K562 (cell line): ENCODE measurements around the gene MC2R. TPM values are rescaled to one million over a fixed set of nuclear protein-coding genes. Genes with fewer than 3 reads are reported as not detected.

Experiments used
- ATAC-seq: fragments of 200-7000 bp; cut with Tn5 transposase; 3 replicates; pipeline ENCODE4 v1.9.1; 2020; ENCODE audit warnings: moderate library complexity
- BruUV-seq: library from RNA; stranded (reverse); fragments of 400-500 nt; replicated peaks from 2 replicates; lab custom pipeline; 2021; lab: Mats Ljungman, UMichigan
- CTCF ChIA-PET: fragments of 300-600 bp; formaldehyde crosslinking; extraction: SDS; loops from one replicate; lab custom pipeline; 2021; ENCODE audit warnings: low intra/inter-chr PET ratio; lab: Yijun Ruan, JAX
- POLR2A ChIA-PET: fragments of 300-600, 350-650 bp; sonication (Branson Sonifier 250); formaldehyde crosslinking; extraction: SDS; loops from one replicate; lab custom pipeline; 2021; ENCODE audit warnings: antibody characterized with exemption, inconsistent platforms; lab: Yijun Ruan, JAX
- DNase-seq, 4 experiments: peaks; one replicate each; pipeline versions ENCODE4 v3.0.0 to v3.0.0-alpha.2; 2011 to 2018; ENCODE audit warnings: low spot score in 3 of 4, mixed read lengths in 3 of 4; ENCODE audit errors: extremely low read depth in 1 of 4
- FAIRE-seq: peaks from 2 replicates; lab custom pipeline; 2011; peaks lifted over from hg19 to GRCh38; lab: Jason Lieb, UNC
- H2AFZ ChIP-seq: 2 replicates; pipeline ENCODE4 v1.6.0; 2011; ENCODE audit warnings: low read depth, low read length, control low read depth, inconsistent platforms
- H3K27ac ChIP-seq: fragments of 200-600 bp; 3 replicates; pipeline ENCODE4 v1.8.0; 2011; ENCODE audit warnings: low read depth, mild to moderate bottlenecking, control low read depth, inconsistent platforms, low read length, moderate library complexity, mixed read lengths; ENCODE audit errors: extremely low read depth
- H3K27me3 ChIP-seq, 2 experiments: fragments of 300-600 bp in 1 of 2; 2 replicates in 1 of 2; 3 replicates in 1 of 2; pipeline versions ENCODE4 v1.6.0 to v1.8.0; 2011; ENCODE audit warnings: inconsistent platforms in 2 of 2, low read length in 2 of 2, mild to moderate bottlenecking in 1 of 2, mixed read lengths in 1 of 2, moderate library complexity in 1 of 2; ENCODE audit not compliant: control insufficient read depth in 2 of 2, insufficient read depth in 2 of 2
- H3K36me3 ChIP-seq: fragments of 300-600 bp; 3 replicates; pipeline ENCODE4 v1.8.0; 2011; ENCODE audit warnings: mild to moderate bottlenecking, low read length, inconsistent platforms; ENCODE audit not compliant: control insufficient read depth, insufficient read depth
- H3K4me1 ChIP-seq, 2 experiments: fragments of 200-600 bp in 1 of 2; replicated peaks in 1 of 2; 2 replicates in 1 of 2; 3 replicates in 1 of 2; pipeline versions ENCODE4 v1.5.1 to v1.8.0; 2011; ENCODE audit warnings: inconsistent platforms in 2 of 2, low read length in 2 of 2, mild to moderate bottlenecking in 1 of 2, mixed read lengths in 1 of 2, moderate library complexity in 1 of 2; ENCODE audit not compliant: control insufficient read depth in 2 of 2, insufficient read depth in 2 of 2
- H3K4me2 ChIP-seq: 2 replicates; pipeline ENCODE4 v1.6.1; 2011; ENCODE audit warnings: low read length, control low read depth, inconsistent platforms, mixed read lengths; ENCODE audit not compliant: insufficient read depth
- H3K4me3 ChIP-seq: fragments of 200-600 bp; sonication (generic), shearing (Covaris generic); 2 replicates; pipeline ENCODE4 v1.5.1; 2016; ENCODE audit warnings: control low read depth, inconsistent platforms
- H3K79me2 ChIP-seq: fragments of 200-600 bp; 3 replicates; pipeline ENCODE4 v1.8.0; 2011; ENCODE audit warnings: low read length, inconsistent platforms; ENCODE audit not compliant: control insufficient read depth, insufficient read depth
- H3K9ac ChIP-seq, 2 experiments: 2 replicates each; pipeline versions ENCODE4 v1.6.0 to v1.6.1; 2011; ENCODE audit warnings: low read depth in 2 of 2, low read length in 2 of 2, control low read depth in 1 of 2, inconsistent platforms in 1 of 2, mild to moderate bottlenecking in 1 of 2, mixed read lengths in 1 of 2; ENCODE audit not compliant: insufficient read depth in 1 of 2
- H3K9me1 ChIP-seq: one replicate; pipeline ENCODE4 v1.6.0; 2011; ENCODE audit warnings: inconsistent platforms, mild to moderate bottlenecking, low read length, moderate library complexity; ENCODE audit not compliant: control insufficient read depth, insufficient read depth
- H3K9me3 ChIP-seq: replicated peaks from 2 replicates; pipeline ENCODE4 v1.5.1; 2011; ENCODE audit warnings: low read depth, low read length, inconsistent platforms; ENCODE audit not compliant: control insufficient read depth, insufficient read depth
- H4K20me1 ChIP-seq: replicated peaks from 2 replicates; pipeline ENCODE4 v1.6.1; 2011; ENCODE audit warnings: low read length, inconsistent platforms, mixed read lengths; ENCODE audit not compliant: control insufficient read depth, insufficient read depth
- BCL6 ChIP-seq: fragments of 250-450 bp; sonication (Bioruptor Pico); IDR thresholded peaks from 2 replicates; pipeline ENCODE4 v1.4.0; 2020
- GATAD2A ChIP-seq: fragments of 450-650 bp; IDR thresholded peaks from 2 replicates; pipeline ENCODE4 v1.6.1; 2017
- GATAD2B ChIP-seq: fragments of 450-650 bp; IDR thresholded peaks from 2 replicates; pipeline ENCODE4 v1.6.1; 2017; ENCODE audit warnings: mild to moderate bottlenecking, borderline replicate concordance
- ILK ChIP-seq: fragments of 450-650 bp; IDR thresholded peaks from 2 replicates; pipeline ENCODE4 v1.6.1; 2016; ENCODE audit warnings: missing genetic modification characterization, low read depth, mild to moderate bottlenecking, missing compliant biosample characterization, moderate library complexity, borderline replicate concordance
- NFIX ChIP-seq: fragments of 250-450 bp; sonication (Bioruptor Pico); IDR thresholded peaks from 2 replicates; pipeline ENCODE4 v1.4.0; 2020; ENCODE audit warnings: low read depth, mild to moderate bottlenecking, moderate library complexity
- NONO ChIP-seq, 2 experiments: fragments of 200-400 bp in 1 of 2; fragments of 450-650 bp in 1 of 2; formaldehyde crosslinking in 1 of 2; IDR thresholded peaks; 2 replicates each; pipeline ENCODE4 v1.6.1; 2017; ENCODE audit warnings: low read depth in 2 of 2, mild to moderate bottlenecking in 2 of 2, moderate library complexity in 2 of 2, low read length in 1 of 2
- RCOR1 ChIP-seq, 2 experiments: IDR thresholded peaks; 2 replicates each; pipeline ENCODE4 v1.6.1; 2012; ENCODE audit warnings: low read depth in 2 of 2, low read length in 2 of 2, borderline replicate concordance in 1 of 2, improper control_type of control experiment in 1 of 2
- THRAP3 ChIP-seq: fragments of 450-650 bp; IDR thresholded peaks from 2 replicates; pipeline ENCODE4 v1.6.1; 2016; ENCODE audit warnings: mild to moderate bottlenecking, inconsistent platforms, borderline replicate concordance
- ZBED1 ChIP-seq: IDR thresholded peaks from 2 replicates; pipeline ENCODE4 v1.6.1; 2014
- ZNF24 ChIP-seq: fragments of 450-650 bp; IDR thresholded peaks from 2 replicates; pipeline ENCODE4 v1.6.1; 2016
- ZNF561 ChIP-seq: fragments of 450-650 bp; formaldehyde crosslinking; conservative IDR thresholded peaks from 2 replicates; pipeline ENCODE4 v1.4.0; 2020; ENCODE audit warnings: mild to moderate bottlenecking, moderate library complexity
- ZSCAN29 ChIP-seq: fragments of 450-650 bp; IDR thresholded peaks from 2 replicates; pipeline ENCODE4 v1.6.1; 2017
- WGBS: fragments of 100-300 bp; shearing (Covaris generic); methylation state at CpG from one replicate; pipeline ENCODE4 v1.1.6; 2016; ENCODE audit warnings: low coverage, mixed read lengths; ENCODE audit not compliant: insufficient coverage; ENCODE audit errors: missing lambda C conversion rate; 5-methylcytosine and 5-hydroxymethylcytosine counted together
- in situ Hi-C: fragments of 300-500 bp; cut with MboI; formaldehyde crosslinking; loops from 4 replicates; pipeline ENCODE4 v1.15.0; 2018; ENCODE audit warnings: inconsistent platforms, mixed read lengths
- intact Hi-C: fragments of 100-400 bp; cut with micrococcal nuclease; formaldehyde crosslinking; loops from 2 replicates; pipeline ENCODE4 v1.14.2; 2022
- polyA plus RNA-seq, 8 experiments: library from polyadenylated mRNA; depleted of rRNA in 4 of 8; stranded (reverse) in 5 of 8; unstranded in 3 of 8; fragments of >200 nt; fragmentation: Nextera tagmentation in 2 of 8; fragmentation: Illumina TruSeq in 1 of 8; extraction: Ambion mirVana in 2 of 8; extraction: Trizol in 1 of 8; gene quantifications; 2 replicates each; pipeline versions ENCODE4 v1.2.1 to v1.2.3, GENCODE V29; 2011 to 2014; ENCODE audit warnings: inconsistent platforms in 1 of 8, missing spikeins in 1 of 8
- total RNA-seq, 7 experiments: library from RNA; depleted of rRNA in 6 of 7; stranded (reverse); fragments of >200 nt in 6 of 7; fragmentation: Illumina TruSeq in 2 of 7; extraction: Trizol in 2 of 7; gene quantifications; 2 replicates each; pipeline versions ENCODE4 v1.2.1 to v1.2.3, GENCODE V29; 2011 to 2021; ENCODE audit warnings: low replicate concordance in 1 of 7

MC2R gene
- total and polyA plus RNA-seq, 9 of the 15 experiments (the other 6 are each of a cell fraction or from before 2014, with no cell fraction given), result not detected

- H4K20me1 ChIP-seq, result no peaks in the 10 kb centered on the region
- ATAC-seq, result no peak
- no peaks in the 10 kb centered on the region for H3K79me2 ChIP-seq
- H3K9me3 ChIP-seq, result no peaks in the 10 kb centered on the region
- DNase-seq, result no peak
- H3K27me3 ChIP-seq, result no peaks in the 10 kb centered on the region; a peak in 1 of 5 replicates
- no peak for FAIRE-seq
- TF ChIP-seq GATAD2A (no peak), ZSCAN29 (no peak), ZBED1 (no peak), BCL6 (CRISPR knock-in tag) (no peak), NONO (IDR thresholded peaks at IDR 0.05; ENCODE audit: low read depth in 2 of 2, low read length in 1 of 2) (no peak), ILK (no peak), RCOR1 (IDR thresholded peaks at IDR 0.05; ENCODE audit: borderline replicate concordance in 1 of 2, low read depth in 2 of 2, low read length in 2 of 2) (no peak), GATAD2B (no peak), ZNF561 (CRISPR knock-in tag) (no peak), THRAP3 (no peak), ZNF24 (no peak), NFIX (CRISPR knock-in tag) (no peak)
- TF ChIP-seq, all 486 proteins: peak for 0
- no peaks in the 10 kb centered on the region for H3K9me1 ChIP-seq
- no peak overlapping the region for H3K27ac ChIP-seq
- WGBS, result 2% methylated on average over 8 of the region's 8 CpGs
- POLR2A ChIA-PET, result no interaction called here
- BruUV-seq, result no TSS peak
- no peaks in the 10 kb centered on the region for H3K36me3 ChIP-seq
- no peaks in the 10 kb centered on the region for H3K4me1 ChIP-seq
- in situ Hi-C loops, result no loop called here
- no peak overlapping the region for H3K9ac ChIP-seq
- CTCF ChIA-PET, result no interaction called here
- intact Hi-C loops, result no loop called here
- H2AFZ ChIP-seq, result no peak overlapping the region
- H3K4me2 ChIP-seq, result no peak overlapping the region
- no peak overlapping the region for H3K4me3 ChIP-seq
These were observed 24.5 kb downstream of the MC2R start for GRCh38 chr18:13890761-13891361.
